HepG2 (cell line): ENCODE data around the gene DOK5. TPM values are rescaled to one million over a fixed set of nuclear protein-coding genes. Genes with fewer than 3 reads are reported as not detected.

Experiments used
- ATAC-seq: fragments of 200-7000 bp; cut with Tn5 transposase; 3 replicates; pipeline ENCODE4 v1.9.1; 2020; ENCODE audit warnings: mild to moderate bottlenecking, moderate library complexity
- BruUV-seq: library from RNA; stranded (reverse); fragments of 400-500 nt; replicated peaks from 2 replicates; lab custom pipeline; 2021; lab: Mats Ljungman, UMichigan
- CTCF ChIA-PET: fragments of 300-600 bp; formaldehyde crosslinking; extraction: SDS; loops from one replicate; lab custom pipeline; 2021; ENCODE audit warnings: low total read pairs, inconsistent platforms, low intra/inter-chr PET ratio; lab: Yijun Ruan, JAX
- POLR2A ChIA-PET: fragments of 350-600 bp; sonication (Branson Sonifier 250); formaldehyde crosslinking; loops from one replicate; lab custom pipeline; 2020; ENCODE audit warnings: antibody characterized with exemption, inconsistent platforms; lab: Yijun Ruan, JAX
- DNase-seq: peaks from one replicate; pipeline ENCODE4 v3.0.0-alpha.2; 2015; ENCODE audit warnings: low spot score
- FAIRE-seq: peaks from 3 replicates; lab custom pipeline; 2011; peaks lifted over from hg19 to GRCh38; lab: Jason Lieb, UNC
- H2AFZ ChIP-seq: one replicate; pipeline ENCODE4 v1.6.1; 2011; ENCODE audit warnings: low read length, inconsistent platforms
- H3K27ac ChIP-seq: fragments of 300-600 bp; 3 replicates; pipeline ENCODE4 v1.8.0; 2011; ENCODE audit warnings: mixed run types, mild to moderate bottlenecking, mixed read lengths, low read length, inconsistent platforms; ENCODE audit not compliant: insufficient read depth; ENCODE audit errors: extremely low read length
- H3K27me3 ChIP-seq, 2 experiments: fragments of 200-600 bp in 1 of 2; 2 replicates in 1 of 2; 3 replicates in 1 of 2; pipeline versions ENCODE4 v1.6.0 to v1.8.0; 2011; ENCODE audit warnings: low read length in 2 of 2, mild to moderate bottlenecking in 2 of 2, moderate library complexity in 2 of 2, inconsistent platforms in 1 of 2; ENCODE audit not compliant: insufficient read depth in 2 of 2, control insufficient read depth in 1 of 2
- H3K36me3 ChIP-seq, 2 experiments: fragments of 200-600 bp in 1 of 2; replicated peaks in 1 of 2; 2 replicates in 1 of 2; 3 replicates in 1 of 2; pipeline versions ENCODE4 v1.5.1 to v1.8.0; 2011; ENCODE audit warnings: low read length in 2 of 2, inconsistent platforms in 1 of 2; ENCODE audit not compliant: insufficient read depth in 2 of 2, control insufficient read depth in 1 of 2
- H3K4me1 ChIP-seq: 2 replicates; pipeline ENCODE4 v1.5.1; 2012; ENCODE audit warnings: low read length, inconsistent platforms; ENCODE audit not compliant: insufficient read depth
- H3K4me2 ChIP-seq: 2 replicates; pipeline ENCODE4 v1.6.0; 2011; ENCODE audit warnings: low read depth, low read length, inconsistent platforms
- H3K4me3 ChIP-seq, 3 experiments: fragments of 200-600 bp in 1 of 3; sonication (generic), shearing (Covaris generic) in 1 of 3; replicated peaks in 1 of 3; 2 replicates each; pipeline ENCODE4 v1.5.1; 2011 to 2016; ENCODE audit warnings: low read length in 3 of 3, inconsistent platforms in 2 of 3, low read depth in 2 of 3, mild to moderate bottlenecking in 2 of 3, control low read depth in 1 of 3, mixed read lengths in 1 of 3; ENCODE audit not compliant: insufficient read depth in 1 of 3
- H3K79me2 ChIP-seq: one replicate; pipeline ENCODE4 v1.6.1; 2011; ENCODE audit warnings: low read length, inconsistent platforms; ENCODE audit not compliant: insufficient read depth
- H3K9ac ChIP-seq: 2 replicates; pipeline ENCODE4 v1.6.0; 2011; ENCODE audit warnings: mild to moderate bottlenecking, low read depth, low read length, inconsistent platforms; ENCODE audit not compliant: insufficient read depth
- H3K9me3 ChIP-seq: 2 replicates; pipeline ENCODE4 v1.5.1; 2012; ENCODE audit warnings: mild to moderate bottlenecking, low read length
- H4K20me1 ChIP-seq: 2 replicates; pipeline ENCODE4 v1.6.0; 2011; ENCODE audit warnings: inconsistent platforms, mild to moderate bottlenecking, low read length, moderate library complexity; ENCODE audit not compliant: insufficient read depth
- NFYB ChIP-seq: sonication (generic); formaldehyde crosslinking; IDR thresholded peaks from 2 replicates; pipeline ENCODE4 v1.4.0; 2020; ENCODE audit warnings: missing genetic modification reagents
- TFE3 ChIP-seq: IDR thresholded peaks from 2 replicates; pipeline ENCODE4 v1.6.1; 2016
- ZFY ChIP-seq: sonication (generic); formaldehyde crosslinking; IDR thresholded peaks from 2 replicates; pipeline ENCODE4 v1.4.0; 2020; ENCODE audit warnings: missing genetic modification reagents
- ZNF468 ChIP-seq: sonication (generic); formaldehyde crosslinking; IDR thresholded peaks from 2 replicates; pipeline ENCODE4 v1.8.0; 2022; ENCODE audit warnings: mild to moderate bottlenecking, moderate library complexity, missing genetic modification reagents
- ZNF550 ChIP-seq: sonication (generic); formaldehyde crosslinking; IDR thresholded peaks from 2 replicates; pipeline ENCODE4 v1.4.0; 2020; ENCODE audit warnings: mild to moderate bottlenecking, missing genetic modification reagents, borderline replicate concordance
- ZNF761 ChIP-seq: sonication (generic); formaldehyde crosslinking; conservative IDR thresholded peaks from 2 replicates; pipeline ENCODE4 v1.4.0; 2020; ENCODE audit warnings: mild to moderate bottlenecking, missing genetic modification reagents
- WGBS: methylation state at CpG from one replicate; pipeline ENCODE4 v1.1.6; 2017; ENCODE audit warnings: low lambda C conversion rate; 5-methylcytosine and 5-hydroxymethylcytosine counted together
- in situ Hi-C: cut with HindIII; loops from 2 replicates; pipeline ENCODE4 v1.10.0; 2017; ENCODE audit warnings: low pct_unique_long_range_greater_than_20kb; ENCODE audit not compliant: extremely low pct_ligation_motif_present
- intact Hi-C: fragments of 100-400 bp; cut with micrococcal nuclease; formaldehyde crosslinking; loops from one replicate; pipeline ENCODE4 v1.10.0; 2022; ENCODE audit not compliant: unreplicated experiment
- polyA plus RNA-seq, 8 experiments: library from polyadenylated mRNA; depleted of rRNA in 3 of 8; stranded (reverse) in 7 of 8; unstranded in 1 of 8; fragments of >200 nt; fragmentation: Illumina TruSeq in 4 of 8; extraction: Trizol in 4 of 8; gene quantifications; 2 replicates each; pipeline versions ENCODE4 v1.2.1 to v1.2.3, GENCODE V29; 2011 to 2016; ENCODE audit warnings: low read depth in 4 of 8, missing spikeins in 1 of 8, mixed read lengths in 1 of 8; ENCODE audit not compliant: insufficient read depth in 1 of 8
- total RNA-seq, 5 experiments: library from RNA; depleted of rRNA; stranded (reverse); fragments of >200 nt; fragmentation: Illumina TruSeq; extraction: Trizol; gene quantifications; 2 replicates each; pipeline ENCODE4 v1.2.3, GENCODE V29; 2016; ENCODE audit warnings: low read depth in 1 of 5
- TF ChIP-seq, protein P1 (sequence below): IDR thresholded peaks from 2 replicates; pipeline ENCODE4 v1.6.1; 2012; ENCODE audit warnings: low read length, improper control_type of control experiment
- TF ChIP-seq, protein P2 (sequence below): fragments of 450-650 bp; IDR thresholded peaks from 2 replicates; pipeline ENCODE4 v1.6.1; 2016

The DOK5 gene
- total and polyA plus RNA-seq, 2 of the 13 experiments (the other 11 are each of a cell fraction or from before 2014, with no cell fraction given): not detected

- TF ChIP-seq, protein P1, sequence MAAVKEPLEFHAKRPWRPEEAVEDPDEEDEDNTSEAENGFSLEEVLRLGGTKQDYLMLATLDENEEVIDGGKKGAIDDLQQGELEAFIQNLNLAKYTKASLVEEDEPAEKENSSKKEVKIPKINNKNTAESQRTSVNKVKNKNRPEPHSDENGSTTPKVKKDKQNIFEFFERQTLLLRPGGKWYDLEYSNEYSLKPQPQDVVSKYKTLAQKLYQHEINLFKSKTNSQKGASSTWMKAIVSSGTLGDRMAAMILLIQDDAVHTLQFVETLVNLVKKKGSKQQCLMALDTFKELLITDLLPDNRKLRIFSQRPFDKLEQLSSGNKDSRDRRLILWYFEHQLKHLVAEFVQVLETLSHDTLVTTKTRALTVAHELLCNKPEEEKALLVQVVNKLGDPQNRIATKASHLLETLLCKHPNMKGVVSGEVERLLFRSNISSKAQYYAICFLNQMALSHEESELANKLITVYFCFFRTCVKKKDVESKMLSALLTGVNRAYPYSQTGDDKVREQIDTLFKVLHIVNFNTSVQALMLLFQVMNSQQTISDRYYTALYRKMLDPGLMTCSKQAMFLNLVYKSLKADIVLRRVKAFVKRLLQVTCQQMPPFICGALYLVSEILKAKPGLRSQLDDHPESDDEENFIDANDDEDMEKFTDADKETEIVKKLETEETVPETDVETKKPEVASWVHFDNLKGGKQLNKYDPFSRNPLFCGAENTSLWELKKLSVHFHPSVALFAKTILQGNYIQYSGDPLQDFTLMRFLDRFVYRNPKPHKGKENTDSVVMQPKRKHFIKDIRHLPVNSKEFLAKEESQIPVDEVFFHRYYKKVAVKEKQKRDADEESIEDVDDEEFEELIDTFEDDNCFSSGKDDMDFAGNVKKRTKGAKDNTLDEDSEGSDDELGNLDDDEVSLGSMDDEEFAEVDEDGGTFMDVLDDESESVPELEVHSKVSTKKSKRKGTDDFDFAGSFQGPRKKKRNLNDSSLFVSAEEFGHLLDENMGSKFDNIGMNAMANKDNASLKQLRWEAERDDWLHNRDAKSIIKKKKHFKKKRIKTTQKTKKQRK: no peak
- TF ChIP-seq ZNF550 (no peak), TFE3 (CRISPR knock-in tag) (no peak), ZFY (CRISPR knock-in tag) (no peak)
Measured at GRCh38 chr20:54451171-54451570, 24.2 kb upstream of the DOK5 start (continued).

- ChIA-PET POLR2A (no interaction called here), CTCF (no interaction called here)
- H3K9me3 ChIP-seq: no peaks in the 10 kb centered on the region
- no peaks in the 10 kb centered on the region for H3K4me1 ChIP-seq
- H3K27me3 ChIP-seq: peaks cover 0 to 3% of the 10 kb centered on the region in 2 experiments; a peak in 1 of 5 replicates
- ATAC-seq (no peak), DNase-seq (no peak), FAIRE-seq (no peak)
- H3K4me2 ChIP-seq: no peak overlapping the region
- BruUV-seq: no TSS peak
- no peak for TF ChIP-seq ZNF468 (CRISPR knock-in tag)
- no peak for TF ChIP-seq ZNF761 (CRISPR knock-in tag)
- TF ChIP-seq NFYB (CRISPR knock-in tag): no peak
- TF ChIP-seq, protein P2, sequence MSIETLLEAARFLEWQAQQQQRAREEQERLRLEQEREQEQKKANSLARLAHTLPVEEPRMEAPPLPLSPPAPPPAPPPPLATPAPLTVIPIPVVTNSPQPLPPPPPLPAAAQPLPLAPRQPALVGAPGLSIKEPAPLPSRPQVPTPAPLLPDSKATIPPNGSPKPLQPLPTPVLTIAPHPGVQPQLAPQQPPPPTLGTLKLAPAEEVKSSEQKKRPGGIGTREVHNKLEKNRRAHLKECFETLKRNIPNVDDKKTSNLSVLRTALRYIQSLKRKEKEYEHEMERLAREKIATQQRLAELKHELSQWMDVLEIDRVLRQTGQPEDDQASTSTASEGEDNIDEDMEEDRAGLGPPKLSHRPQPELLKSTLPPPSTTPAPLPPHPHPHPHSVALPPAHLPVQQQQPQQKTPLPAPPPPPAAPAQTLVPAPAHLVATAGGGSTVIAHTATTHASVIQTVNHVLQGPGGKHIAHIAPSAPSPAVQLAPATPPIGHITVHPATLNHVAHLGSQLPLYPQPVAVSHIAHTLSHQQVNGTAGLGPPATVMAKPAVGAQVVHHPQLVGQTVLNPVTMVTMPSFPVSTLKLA: peak; percentile 97
- no peaks in the 10 kb centered on the region for H3K36me3 ChIP-seq
- no peak overlapping the region for H3K4me3 ChIP-seq
- no peak overlapping the region for H2AFZ ChIP-seq
- H4K20me1 ChIP-seq: no peaks in the 10 kb centered on the region
- H3K79me2 ChIP-seq: no peaks in the 10 kb centered on the region
- intact Hi-C loops (no loop called here), in situ Hi-C loops (no loop called here)
- H3K9ac ChIP-seq: no peak overlapping the region
- no peak overlapping the region for H3K27ac ChIP-seq
- 44% methylated on average over 11 of the region's 12 CpGs for WGBS
Measured at GRCh38 chr20:54452277-54452676, 23.1 kb upstream of the DOK5 start.
